GM19238 (cell line): ENCODE measurements around the gene RASSF7.

Experiments used
- DNase-seq: peaks from one replicate; pipeline ENCODE4 v3.0.0; 2011; ENCODE audit warnings: low spot score; ENCODE audit not compliant: insufficient read length

RASSF7 gene

DNA sequence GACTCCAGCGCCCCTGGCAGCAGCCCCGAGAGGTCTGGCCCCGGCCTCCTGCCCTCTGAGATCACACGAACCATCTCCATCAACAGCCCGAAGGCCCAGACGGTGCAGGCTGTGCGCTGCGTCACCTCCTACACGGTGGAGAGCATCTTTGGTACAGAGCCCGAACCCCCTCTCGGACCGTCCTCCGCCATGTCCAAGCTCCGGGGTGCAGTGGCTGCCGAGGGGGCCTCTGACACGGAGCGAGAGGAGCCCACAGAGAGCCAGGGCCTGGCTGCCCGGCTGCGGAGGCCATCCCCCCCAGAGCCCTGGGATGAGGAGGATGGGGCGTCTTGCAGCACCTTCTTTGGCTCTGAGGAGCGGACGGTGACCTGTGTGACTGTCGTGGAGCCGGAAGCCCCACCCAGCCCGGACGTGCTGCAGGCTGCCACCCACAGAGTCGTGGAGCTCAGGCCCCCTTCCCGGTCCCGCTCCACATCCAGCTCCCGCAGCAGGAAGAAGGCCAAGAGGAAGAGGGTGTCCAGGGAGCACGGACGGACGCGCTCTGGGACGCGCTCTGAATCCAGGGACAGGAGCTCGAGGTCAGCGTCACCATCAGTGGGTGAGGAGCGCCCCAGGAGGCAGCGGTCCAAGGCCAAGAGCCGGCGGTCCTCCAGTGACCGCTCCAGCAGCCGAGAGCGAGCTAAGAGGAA is 47.3 kb downstream of the RASSF7 start:
- no peak for DNase-seq

DNA sequence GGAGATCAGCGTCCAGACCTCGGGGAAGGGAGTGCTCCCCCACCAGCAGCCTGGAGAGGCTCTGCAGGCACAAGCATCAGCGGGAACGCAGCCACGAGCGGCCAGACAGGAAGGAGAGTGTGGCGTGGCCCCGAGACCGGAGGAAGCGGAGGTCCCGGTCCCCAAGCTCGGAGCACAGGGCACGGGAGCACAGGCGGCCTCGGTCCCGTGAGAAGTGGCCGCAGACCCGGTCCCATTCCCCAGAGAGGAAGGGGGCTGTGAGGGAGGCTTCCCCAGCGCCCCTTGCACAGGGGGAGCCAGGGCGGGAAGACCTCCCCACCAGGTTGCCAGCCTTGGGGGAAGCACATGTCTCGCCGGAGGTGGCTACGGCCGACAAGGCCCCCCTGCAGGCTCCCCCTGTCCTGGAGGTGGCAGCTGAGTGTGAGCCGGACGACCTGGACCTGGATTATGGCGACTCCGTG is 48.1 kb downstream of the RASSF7 start:
- no peak for DNase-seq

DNA sequence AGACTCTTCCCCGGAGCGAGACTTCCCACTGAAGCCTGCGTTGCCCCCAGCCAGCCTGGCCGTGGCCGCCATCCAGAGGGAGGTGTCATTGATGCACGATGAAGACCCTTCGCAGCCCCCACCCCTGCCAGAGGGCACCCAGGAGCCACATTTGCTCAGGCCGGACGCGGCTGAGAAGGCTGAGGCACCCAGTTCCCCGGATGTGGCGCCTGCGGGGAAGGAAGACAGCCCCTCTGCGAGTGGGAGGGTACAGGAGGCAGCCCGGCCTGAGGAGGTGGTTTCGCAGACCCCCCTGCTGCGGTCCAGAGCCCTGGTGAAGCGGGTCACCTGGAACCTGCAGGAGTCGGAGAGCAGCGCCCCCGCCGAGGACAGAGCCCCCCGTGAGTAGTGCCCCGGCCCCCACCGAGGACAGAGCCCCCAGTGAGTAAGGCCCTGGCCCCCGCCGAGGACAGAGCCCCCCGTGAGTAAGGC is 48.6 kb downstream of the RASSF7 start:
- no peak for DNase-seq

DNA sequence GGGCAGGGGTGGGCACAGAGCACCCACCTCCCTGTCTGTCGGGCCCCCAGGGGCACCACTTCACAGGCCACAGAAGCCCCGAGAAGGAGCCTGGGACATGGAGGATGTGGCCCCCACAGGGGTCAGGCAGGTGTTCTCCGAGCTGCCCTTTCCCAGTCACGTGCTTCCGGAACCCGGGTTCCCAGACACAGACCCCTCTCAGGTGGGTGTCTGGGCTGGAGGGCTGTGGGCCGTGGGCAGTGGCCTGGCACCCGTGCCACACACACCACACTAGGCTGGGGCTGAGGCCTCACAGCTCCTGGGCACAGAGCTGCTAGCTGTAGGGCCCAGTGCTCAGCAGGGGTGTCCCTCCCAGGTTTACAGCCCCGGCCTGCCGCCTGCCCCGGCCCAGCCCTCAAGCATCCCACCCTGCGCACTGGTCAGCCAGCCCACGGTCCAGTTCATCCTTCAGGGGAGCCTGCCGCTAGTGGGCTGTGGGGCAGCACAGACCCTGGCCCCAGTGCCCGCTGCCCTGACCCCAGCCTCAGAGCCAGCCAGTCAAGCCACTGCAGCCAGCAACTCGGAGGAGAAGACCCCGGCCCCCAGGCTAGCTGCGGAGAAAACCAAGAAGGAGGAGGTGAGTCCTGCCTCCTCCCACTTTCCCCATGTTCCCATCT is 49.5 kb downstream of the RASSF7 start:
- no peak for DNase-seq

DNA sequence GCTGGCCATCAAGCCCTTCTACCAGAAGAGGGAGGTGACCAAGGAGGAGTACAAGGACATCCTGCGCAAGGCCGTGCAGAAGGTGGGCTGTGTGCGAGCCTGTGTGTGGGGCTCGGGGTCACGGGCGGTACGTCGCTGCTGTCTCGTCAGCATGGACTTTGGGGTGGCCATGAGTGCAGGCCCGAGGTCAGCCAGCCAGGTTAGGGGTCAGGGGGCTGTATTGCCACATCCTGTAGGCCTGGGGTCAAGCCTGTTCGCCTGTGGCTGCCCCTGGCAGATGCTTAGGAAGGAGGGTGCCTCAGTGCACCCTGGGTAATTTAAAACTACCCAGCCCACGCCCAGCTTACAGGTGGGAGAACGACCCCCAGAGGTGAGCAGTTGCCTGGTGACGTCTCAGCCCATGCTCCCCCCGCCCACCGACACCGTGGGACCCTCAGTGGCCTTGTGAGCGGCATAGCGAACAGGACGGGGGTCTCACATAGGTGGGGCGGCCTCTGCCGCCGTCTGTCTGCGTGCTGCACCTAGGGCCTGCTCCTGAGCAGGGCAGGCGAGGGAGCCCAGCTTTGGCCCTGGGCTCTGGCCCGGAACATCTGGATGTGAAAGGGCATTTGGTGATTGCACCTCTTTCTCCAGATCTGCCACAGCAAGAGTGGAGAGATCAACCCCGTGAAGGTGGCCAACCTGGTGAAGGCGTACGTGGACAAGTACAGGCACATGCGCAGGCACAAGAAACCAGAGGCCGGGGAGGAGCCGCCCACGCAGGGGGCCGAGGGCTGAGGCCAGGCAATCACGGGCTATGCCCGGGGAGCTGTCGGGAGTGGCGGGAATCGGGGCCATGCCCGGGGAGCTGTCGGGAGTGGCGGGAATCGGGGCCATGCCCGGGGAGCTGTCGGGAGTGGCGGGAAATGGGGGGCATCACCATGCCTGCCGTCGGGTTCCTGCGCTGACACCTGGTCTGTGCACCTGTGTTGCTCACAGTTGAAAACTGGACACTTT is 50.5 kb downstream of the RASSF7 start:
- no peak for DNase-seq

DNA sequence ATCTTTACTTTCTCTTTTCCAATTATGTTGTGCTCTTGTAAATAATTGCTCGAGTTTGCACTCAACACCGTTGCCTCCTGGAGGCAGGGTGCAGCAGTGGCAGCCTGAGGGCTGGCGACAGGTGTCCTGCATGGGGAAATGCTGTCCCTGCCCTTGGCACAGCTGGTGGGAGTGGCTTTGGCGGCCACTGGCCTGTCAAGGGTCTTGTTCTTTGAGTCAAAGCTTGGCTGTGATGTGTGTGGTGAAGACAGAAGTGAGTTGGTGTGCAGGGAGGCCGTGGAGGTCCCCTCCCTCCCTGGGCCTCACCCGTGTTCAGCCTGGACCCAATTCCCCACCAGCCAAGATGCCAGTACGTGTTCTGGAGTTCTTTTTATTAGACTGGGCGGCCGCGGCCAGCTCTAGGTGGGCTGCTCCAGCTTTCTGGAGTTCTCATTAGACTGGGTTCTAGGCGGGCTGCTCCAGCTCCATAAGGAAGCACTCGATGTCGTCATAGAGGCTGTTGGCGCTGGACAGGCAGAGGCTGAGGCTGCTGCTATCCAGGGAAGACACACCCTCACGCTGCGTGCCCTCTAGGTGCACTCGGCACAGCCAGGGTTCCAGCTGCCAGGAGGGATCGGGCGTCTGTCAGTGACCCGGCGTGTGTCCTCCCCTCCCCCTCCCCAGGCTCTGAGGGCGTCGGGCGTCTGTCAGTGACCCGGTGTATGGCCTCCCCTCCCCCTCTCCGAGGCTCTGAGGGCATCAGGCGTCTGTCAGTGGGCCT is 51.6 kb downstream of the RASSF7 start:
- DNase-seq, result no peak

DNA sequence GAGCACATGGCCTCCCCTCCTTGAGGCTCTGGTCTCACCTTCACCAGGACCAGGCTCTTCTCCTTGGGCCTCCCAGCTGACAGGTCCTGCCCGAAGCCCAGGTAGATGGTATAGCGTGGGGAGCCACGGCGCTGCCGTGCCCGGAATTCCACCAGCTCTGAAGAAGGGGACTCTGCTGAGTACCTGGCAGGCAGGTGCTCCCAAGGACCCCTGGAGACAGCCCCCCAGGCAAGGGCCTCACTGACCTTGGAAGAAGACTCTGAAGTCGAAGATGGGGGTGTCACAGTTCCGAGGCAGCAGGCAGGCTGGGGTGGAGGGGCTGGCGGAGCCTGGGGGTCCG is 52.2 kb downstream of the RASSF7 start:
- DNase-seq, result no peak

DNA sequence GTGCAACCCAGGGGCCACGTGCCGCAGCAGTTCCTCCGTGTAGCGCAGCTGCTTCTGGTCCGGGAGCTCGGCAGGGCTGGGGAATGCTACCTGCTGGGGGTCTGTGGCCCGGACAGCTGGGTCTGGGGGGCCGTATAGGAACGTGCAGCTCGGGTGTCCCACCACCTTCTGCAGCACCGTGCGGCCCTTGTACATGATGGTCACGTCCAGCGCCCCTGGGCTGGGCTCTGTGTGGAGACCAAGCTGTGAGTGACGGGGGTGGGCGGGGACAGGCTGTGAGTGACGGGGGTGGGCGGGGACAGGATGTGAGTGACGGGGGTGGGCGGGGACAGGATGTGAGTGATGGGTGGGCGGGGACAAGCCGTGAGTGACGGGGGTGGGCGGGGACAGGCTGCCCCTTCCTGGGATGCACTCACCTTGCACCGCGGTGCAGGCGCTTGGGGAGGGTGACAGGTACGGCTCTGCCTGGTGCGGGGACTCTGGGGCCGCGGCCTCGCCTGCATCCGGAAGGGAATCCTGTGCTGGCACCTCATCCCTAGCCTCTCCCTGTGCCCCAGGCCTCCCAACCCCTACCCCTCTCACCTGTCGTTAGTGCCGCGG is 52.7 kb downstream of the RASSF7 start:
- peak; percentile 62 for DNase-seq
